Measurements from ENCODE around the gene CAGE1.
"Not testable (repeated sequence)": the region's sequence is repeated elsewhere in the genome, so short reads cannot be mapped to it uniquely, and the experiment has no call there.

DNA sequence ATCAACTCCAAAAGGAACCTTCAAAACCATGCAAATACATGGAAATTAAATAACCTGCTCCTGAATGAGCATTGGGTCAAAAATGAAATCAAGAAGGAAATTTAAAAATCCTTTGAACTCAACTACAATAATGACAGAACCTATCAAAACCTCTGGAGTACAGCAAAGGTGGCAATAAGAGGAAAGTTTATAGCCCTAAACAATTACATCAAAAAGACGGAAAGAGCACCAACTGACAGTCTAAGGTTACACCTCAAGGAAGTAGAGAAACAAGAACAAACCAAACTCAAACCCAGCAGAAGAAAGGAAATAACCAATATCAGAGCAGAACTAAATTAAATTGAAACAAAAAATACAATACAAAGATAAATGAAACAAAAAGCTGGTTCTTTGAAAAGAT lies 39.0 kb downstream of the CAGE1 start:
- TF ChIP-seq, protein P1, sequence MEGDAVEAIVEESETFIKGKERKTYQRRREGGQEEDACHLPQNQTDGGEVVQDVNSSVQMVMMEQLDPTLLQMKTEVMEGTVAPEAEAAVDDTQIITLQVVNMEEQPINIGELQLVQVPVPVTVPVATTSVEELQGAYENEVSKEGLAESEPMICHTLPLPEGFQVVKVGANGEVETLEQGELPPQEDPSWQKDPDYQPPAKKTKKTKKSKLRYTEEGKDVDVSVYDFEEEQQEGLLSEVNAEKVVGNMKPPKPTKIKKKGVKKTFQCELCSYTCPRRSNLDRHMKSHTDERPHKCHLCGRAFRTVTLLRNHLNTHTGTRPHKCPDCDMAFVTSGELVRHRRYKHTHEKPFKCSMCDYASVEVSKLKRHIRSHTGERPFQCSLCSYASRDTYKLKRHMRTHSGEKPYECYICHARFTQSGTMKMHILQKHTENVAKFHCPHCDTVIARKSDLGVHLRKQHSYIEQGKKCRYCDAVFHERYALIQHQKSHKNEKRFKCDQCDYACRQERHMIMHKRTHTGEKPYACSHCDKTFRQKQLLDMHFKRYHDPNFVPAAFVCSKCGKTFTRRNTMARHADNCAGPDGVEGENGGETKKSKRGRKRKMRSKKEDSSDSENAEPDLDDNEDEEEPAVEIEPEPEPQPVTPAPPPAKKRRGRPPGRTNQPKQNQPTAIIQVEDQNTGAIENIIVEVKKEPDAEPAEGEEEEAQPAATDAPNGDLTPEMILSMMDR (conservative IDR thresholded peaks at IDR 0.05 in 1 of 2, IDR thresholded peaks at IDR 0.05 in 1 of 2; ENCODE audit: low read depth in 1 of 2, low read length in 2 of 2) = not testable (repeated sequence)
- not testable (repeated sequence) for TF ChIP-seq EZH2 (IDR thresholded peaks at IDR 0.05; ENCODE audit: low read length, missing control alignments)

All from fibroblast of lung (primary cell).